Cardiac septum (tissue), 1 donor: ENCODE measurements around the gene IFI35. TPM values are rescaled to one million over a fixed set of nuclear protein-coding genes. Genes with fewer than 3 reads are reported as not detected.

Experiments
- DNase-seq: peaks from one replicate; pipeline ENCODE4 v3.0.0-alpha.2; 2020; ENCODE audit warnings: low spot score
- intact Hi-C: fragments of 100-400 bp; cut with DNase I; formaldehyde crosslinking; loops from one replicate; pipeline ENCODE4 v1.14.0; 2022
- total RNA-seq: library from RNA; stranded (reverse); fragmentation: NEBNext Ultra II Directional; extraction: Animal tissue kit (Norgen Biotek cat#: 25700); gene quantifications from one replicate; pipeline ENCODE4 v1.2.1, GENCODE V29; 2021
- donor health status: DM: no; HTN: no; CAD: no.

IFI35 gene
- total RNA-seq, 1 donor from 2014 or later: 13.7 TPM

GRCh38 chr17:43019418-43019817, 12.8 kb downstream of the IFI35 start:
- DNase-seq: no peak
- intact Hi-C loops: no loop called here

DNA sequence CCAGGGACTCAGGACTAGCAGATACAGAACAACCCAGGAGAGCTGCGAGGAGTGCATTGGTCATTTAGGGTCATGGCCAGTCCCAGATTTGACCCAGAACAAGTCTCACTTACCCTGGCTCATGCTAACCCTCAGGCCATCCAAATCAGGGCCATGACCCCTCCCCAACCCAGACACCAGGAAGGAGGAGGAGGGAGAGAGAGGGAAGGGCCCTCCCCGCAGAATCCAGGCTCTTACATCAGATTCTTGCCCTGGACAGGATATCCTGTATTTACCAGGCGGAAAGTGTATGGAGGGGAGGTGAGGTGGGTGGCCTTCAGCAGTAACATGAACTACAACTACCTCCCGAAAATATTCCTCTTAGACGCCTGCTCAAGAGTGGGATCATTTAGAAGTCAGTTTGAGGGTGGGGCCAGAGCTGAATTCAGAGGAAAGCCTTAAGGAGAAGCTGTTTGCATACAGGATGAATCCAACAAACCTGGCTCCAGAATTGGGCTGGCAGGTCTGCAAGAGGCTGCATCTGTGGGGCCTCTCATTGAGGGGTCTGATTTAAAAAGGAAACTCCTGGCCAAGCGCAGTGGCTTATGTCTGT, 13.5 kb downstream of the IFI35 start:
- DNase-seq: no peak
- intact Hi-C loops: loop anchor here (5.0 to 10.0 kb wide), 2 partner anchors 152 to 315 kb away; partner anchors contain the start of gene NBR1

DNA sequence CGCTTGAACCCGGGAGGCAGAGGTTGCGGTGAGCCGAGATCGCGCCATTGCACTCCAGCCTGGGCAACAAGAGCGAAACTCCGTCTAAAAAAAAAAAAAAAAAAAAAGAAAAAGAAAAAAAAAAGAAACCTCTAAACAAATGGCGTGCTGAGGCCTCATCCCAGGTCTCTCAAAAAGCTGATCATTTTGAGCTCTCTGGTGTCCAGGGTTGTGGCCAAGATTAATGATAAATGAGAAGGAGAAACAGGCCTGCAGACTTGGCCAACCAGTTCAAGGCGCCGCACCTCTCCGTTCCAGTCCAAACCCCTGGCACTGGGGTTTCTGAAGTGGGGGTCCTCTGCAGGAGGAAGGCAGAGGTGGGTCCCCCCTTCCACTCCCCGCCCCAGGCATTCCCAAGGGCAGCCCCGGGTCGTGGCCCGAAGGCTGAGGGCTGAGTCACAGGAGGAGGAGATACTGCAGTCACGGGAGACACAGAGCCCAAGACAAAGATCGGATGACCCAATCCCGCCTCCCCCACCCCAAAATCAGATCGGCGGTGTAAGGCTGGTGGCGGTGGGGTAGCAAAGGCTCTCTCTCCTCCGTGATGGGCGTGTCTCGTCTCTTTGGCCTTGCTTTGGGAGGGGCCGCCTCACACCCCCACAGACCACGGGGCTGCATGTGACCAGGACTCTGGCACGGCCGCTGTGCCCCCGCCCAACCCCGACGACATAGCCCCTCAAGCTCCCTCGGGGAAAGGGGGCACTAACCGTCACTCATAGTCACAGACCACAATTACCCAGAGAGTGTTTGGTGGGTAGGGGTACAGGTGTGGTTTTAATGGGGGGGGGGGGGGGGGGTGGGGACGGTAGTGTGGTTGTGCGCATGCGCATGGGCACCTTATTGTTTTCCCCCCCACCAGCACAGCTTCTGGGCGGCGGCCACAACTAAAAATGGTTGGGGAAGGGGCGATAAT, 14.5 kb downstream of the IFI35 start:
- peak; percentile 86 for DNase-seq
- intact Hi-C loops: loop anchor here (5.0 to 10.0 kb wide), 2 partner anchors 151 to 314 kb away; partner anchors contain the start of gene NBR1

GRCh38 chr17:43021741-43022512, 15.3 kb downstream of the IFI35 start, which contains the start of gene VAT1:
VAT1 (minus strand) TSS chr17:43022385; CDS start chr17:43022322, 63 bp downstream.
- intact Hi-C loops: loop anchor here (5.0 to 10.0 kb wide), 2 partner anchors 150 to 313 kb away; partner anchors contain the start of gene NBR1
- DNase-seq: peak; percentile 94

GRCh38 chr17:43024407-43025289, 18.1 kb downstream of the IFI35 start, which contains the start of gene RND2:
RND2 (plus strand) TSS chr17:43025231; CDS start chr17:43025348, 117 bp downstream.
- peak; percentile 89 for DNase-seq
- intact Hi-C loops: loop anchor here (1.0 to 10.0 kb wide), 3 partner anchors 101 to 310 kb away; partner anchors contain the start of genes BRCA1 and NBR1

- intact Hi-C loops: loop anchor here (10.0 kb wide), 1 partner anchor 310 kb away; no protein-coding TSS in a partner anchor
- no peak for DNase-seq
Measured at GRCh38 chr17:43025290-43025657, 18.7 kb downstream of the IFI35 start.

DNA sequence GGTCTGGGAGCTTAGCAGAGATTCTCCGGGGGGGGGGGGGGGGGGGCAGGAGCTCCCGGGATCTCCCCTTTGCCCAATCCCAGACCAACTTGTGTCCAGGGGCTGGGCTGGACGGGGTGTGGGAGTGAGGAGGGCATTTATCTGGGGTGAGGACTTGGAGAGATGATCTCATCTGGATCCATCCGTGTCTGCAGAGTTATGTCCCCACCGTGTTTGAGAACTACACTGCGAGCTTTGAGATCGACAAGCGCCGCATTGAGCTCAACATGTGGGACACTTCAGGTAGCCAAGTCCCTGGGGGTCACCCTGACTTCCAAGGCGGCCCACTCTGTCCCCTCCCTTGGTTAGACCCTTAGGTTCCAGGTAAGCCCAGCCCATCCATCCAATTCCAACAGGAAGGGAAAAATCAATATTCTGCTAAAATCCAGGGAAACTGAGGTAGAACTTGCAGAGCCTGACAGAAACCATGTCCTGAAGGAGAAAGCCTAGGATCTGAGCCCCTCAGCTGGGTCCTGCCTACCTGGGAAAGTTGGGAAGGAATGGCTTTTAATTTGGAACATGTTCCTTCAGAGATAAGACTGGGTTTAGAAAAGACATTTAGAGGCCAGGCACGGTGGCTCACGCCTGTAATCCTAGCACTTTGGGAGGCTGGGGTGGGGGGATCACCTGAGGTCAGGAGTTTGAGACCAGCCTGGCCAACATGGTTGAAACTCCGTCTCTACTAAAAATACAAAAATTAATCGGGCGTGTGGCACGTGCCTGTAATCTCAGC, 19.4 kb downstream of the IFI35 start:
- intact Hi-C loops: loop anchor here (10.0 kb wide), 1 partner anchor 309 kb away; no protein-coding TSS in a partner anchor
- DNase-seq: no peak

- DNase-seq: no peak
- intact Hi-C loops: loop anchor here (10.0 kb wide), 1 partner anchor 308 kb away; no protein-coding TSS in a partner anchor
Measured at GRCh38 chr17:43026595-43026994, 20.0 kb downstream of the IFI35 start.

DNA sequence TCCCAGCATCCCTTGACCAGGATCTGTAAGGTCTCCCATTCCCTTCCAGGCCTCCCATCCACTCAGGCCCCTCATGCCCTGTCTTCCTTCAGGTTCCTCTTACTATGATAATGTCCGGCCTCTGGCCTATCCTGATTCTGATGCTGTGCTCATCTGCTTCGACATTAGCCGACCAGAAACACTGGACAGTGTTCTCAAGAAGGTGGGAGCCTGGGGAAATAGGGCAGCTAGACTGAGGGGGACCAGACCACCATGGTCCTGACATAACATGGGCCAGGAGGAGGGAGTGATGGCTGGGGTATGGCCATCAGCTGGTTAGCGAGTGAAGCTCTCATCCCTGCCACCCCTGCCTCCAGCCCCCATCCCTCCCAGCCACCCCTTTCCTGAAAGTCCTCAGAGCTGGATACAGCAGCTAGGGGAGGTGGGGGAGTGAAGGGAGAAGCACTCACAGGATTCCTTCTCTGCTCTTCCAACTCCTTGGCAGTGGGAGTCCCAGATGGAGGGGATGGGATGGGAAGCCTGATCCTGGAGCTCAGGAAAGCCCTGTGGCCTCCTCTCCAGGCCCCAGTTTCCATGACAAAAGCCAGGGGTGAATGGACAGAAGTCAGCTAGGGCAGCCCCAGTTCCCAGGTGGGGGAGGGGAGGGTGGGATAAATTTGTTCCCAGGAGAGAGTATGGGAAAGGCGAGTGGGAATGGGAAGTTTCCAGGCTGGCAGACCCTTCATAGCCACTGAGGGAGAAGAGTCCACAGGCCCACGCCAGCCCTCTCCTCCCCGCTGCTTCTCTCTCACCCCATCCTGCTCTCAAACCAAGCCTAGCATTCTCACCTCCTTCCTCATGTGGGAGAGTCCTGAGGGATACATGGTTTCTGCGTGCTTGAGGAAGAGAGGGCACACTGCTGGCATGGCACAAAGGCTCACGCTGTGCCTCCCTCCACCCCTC, 20.8 kb downstream of the IFI35 start:
- DNase-seq: no peak
- intact Hi-C loops: loop anchor here (10.0 kb wide), 1 partner anchor 307 kb away; no protein-coding TSS in a partner anchor

- intact Hi-C loops: loop anchor here (10.0 kb wide), 1 partner anchor 306 kb away; no protein-coding TSS in a partner anchor
- no peak for DNase-seq
Measured at GRCh38 chr17:43028221-43028861, 21.8 kb downstream of the IFI35 start.

- intact Hi-C loops: no loop called here
- no peak for DNase-seq
Measured at GRCh38 chr17:43030137-43030767, 23.7 kb downstream of the IFI35 start.

- intact Hi-C loops: no loop called here
- DNase-seq: no peak
Measured at GRCh38 chr17:43031666-43032065, 25.1 kb downstream of the IFI35 start.

DNA sequence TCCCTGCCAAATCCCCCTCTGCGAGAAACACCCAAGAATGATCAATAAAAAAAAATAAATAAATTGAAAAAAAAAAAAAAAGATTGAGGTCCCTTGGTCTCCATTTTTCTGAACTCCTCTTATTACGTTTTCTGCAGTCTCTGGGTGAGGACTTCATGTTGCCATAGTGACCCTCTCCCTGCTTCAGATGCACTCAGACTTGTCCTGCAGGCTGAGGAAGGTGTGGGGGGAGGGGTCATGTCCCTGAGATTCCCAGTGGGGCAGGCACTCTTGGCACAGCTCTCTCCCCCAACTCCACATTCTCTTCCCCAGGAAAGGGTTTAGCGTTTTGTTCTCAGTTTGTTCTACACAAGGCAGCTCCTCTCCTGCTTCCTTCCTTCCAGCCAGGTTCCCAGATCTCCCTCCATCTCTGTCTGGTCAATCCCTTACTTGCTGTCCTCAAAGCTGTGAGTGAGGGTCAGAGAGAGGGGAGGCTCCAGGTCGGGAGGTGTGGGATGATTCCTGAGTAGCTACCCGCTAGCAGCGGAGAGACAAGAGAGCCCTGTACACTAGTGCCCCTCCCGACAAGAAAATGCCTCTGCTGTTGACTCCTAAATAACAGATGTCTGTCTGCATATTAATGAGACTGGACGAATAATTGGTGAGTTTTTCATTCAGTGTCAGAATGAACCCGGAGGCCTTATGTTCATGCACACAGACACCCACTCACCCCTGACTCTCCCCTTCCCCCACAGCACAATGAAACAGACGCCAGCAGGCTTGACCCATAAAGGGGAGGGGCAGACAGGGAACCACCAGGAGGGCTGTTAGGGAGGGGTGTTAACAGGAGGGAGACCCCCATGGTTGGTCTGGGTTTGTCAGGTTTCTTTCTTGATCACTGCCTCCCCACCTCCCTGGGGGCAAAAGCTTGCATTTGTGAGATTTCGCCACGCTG, 27.6 kb downstream of the IFI35 start:
- intact Hi-C loops: no loop called here
- DNase-seq: no peak

GRCh38 chr17:43034894-43035293, 28.3 kb downstream of the IFI35 start:
- no peak for DNase-seq
- intact Hi-C loops: no loop called here

- intact Hi-C loops: no loop called here
- DNase-seq: no peak
Measured at GRCh38 chr17:43039646-43040045, 33.1 kb downstream of the IFI35 start.
